Activated effector memory CD4-positive, alpha-beta T cell treated with anti-CD3 and anti-CD28 coated beads, Interleukin-2, amount 50 U/mL, for 16 hours (primary cell): ENCODE data around the gene SCARF2.
"Not testable (repeated sequence)": the region's sequence is repeated elsewhere in the genome, so short reads cannot be mapped to it uniquely, and the experiment has no call there.

Experiments
- DNase-seq: peaks from one replicate; pipeline ENCODE4 v3.0.0-alpha.2; 2020

SCARF2 gene

DNA sequence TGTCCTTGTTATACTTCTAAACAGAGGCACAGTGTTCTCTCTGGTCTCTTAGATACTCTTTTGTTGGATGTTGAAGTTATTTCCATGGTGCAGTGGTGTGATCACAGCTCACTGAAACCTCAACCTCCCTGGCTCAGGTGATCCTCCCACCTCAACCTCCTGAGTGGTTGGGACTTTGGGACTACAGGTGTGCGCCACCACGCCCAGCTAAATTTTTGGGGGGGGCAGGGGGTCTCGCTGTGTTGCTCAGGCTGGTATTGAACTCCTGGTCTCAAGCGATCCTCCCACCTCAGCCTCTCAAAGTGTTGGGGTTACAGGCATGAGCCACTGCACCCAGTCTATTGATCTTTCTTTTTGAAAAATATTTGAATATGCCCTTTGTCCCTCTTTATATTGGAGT, 28.7 kb downstream of the SCARF2 start:
- DNase-seq, result peak; percentile 31

DNA sequence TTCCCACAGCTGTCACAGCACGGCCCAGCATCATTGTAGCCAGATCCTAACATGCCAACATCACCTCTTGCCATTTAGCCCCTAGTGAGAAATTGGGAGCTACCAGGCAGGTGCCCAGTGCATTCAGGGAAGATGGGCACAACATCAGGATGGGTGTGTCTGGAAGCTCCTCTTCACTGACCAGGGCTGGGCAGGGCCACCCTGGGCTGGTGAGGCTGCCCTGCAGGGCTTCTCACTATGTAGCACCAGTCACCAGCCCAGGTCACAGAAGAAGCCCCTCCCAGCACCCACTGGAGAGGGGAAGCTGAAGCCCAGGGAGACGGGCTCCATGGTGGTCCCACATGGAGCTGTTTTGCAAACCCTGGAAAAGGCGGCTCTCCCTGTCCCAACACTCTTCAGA, 29.8 kb downstream of the SCARF2 start:
- DNase-seq, result no peak

DNA sequence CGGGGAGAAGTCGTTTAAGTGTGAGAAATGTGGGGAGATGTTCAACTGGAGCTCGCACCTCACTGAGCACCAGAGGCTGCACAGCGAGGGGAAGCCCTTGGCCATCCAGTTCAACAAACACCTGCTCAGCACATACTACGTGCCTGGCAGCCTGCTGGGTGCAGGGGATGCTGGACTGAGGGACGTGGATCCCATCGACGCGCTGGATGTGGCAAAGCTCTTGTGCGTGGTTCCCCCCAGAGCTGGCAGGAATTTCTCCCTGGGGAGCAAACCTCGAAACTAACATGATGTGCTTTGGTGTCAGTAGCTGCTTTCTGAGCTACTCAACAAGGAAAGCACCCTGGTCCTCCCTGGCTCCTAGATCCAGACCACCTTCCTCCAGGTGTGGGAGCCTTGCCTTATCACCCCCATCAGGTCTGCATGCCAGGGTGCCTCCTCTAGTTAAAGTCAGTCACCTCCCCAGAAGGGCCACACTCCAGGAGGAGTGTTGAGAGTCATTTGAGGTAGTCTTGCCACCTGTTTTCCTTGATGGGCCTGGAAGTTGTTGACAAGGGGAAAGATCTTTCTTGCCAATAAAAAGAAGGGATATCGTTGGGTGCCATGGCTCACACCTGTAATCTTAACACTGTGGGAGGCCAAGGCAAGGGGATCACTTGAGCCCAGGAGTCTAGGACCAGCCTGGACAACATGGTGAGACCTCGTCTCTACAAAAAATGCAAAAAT, 30.8 kb downstream of the SCARF2 start:
- DNase-seq, result no peak

DNA sequence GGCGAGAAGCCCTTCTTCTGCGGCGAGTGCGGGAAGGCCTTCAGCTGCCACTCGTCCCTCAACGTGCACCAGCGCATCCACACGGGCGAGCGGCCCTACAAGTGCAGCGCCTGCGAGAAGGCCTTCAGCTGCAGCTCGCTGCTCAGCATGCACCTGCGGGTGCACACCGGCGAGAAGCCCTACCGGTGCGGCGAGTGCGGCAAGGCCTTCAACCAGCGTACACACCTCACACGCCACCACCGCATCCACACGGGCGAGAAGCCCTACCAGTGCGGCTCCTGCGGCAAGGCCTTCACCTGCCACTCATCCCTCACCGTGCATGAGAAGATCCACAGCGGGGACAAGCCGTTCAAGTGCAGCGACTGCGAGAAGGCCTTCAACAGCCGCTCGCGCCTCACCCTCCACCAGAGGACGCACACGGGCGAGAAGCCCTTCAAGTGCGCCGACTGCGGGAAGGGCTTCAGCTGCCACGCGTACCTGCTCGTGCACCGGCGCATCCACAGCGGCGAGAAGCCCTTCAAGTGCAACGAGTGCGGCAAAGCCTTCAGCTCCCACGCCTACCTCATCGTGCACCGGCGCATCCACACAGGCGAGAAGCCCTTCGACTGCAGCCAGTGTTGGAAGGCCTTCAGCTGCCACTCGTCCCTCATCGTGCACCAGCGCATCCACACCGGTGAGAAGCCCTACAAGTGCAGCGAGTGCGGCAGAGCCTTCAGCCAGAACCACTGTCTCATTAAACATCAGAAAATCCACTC, 31.5 kb downstream of the SCARF2 start:
- no peak for DNase-seq

DNA sequence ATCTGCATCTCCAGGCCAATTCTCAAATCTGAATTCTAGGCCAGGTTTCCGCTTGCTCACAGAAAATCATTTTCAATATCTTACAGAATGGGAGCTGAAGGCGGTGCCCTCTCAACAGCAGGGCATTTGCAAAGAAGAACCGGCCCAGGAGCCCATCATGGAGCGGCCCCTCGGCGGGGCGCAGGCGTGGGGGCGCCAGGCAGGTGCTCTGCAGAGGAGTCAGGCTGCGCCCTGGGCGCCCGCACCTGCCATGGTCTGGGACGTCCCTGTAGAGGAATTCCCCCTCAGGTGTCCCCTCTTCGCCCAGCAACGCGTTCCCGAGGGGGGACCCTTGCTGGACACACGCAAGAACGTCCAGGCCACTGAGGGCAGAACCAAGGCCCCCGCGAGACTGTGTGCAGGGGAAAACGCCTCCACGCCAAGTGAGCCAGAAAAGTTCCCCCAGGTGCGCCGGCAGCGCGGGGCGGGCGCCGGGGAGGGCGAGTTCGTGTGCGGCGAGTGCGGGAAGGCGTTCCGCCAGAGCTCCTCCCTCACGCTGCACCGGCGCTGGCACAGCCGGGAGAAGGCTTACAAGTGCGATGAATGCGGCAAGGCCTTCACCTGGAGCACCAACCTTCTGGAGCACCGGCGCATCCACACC, 32.2 kb downstream of the SCARF2 start:
- no peak for DNase-seq

DNA sequence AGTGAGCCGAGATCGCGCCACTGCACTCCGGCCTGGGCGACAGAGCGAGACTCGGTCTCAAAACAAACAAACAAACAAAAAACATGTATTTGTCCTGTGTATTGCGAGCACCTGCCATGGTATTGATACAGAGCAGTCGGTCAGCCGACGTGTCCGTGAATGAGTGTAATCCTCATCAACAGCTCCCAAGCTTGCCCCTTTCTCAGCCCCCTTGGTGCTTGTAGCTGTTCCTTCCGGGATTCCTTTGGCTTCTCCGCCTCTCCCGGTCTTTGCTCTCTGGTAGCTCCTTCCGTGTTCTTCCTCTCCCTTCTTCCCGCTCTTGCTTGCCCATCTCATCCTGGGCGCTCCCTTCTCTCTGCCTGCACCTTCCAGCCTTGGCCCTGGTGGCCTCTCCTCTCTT, 32.7 kb downstream of the SCARF2 start:
- DNase-seq, result no peak

DNA sequence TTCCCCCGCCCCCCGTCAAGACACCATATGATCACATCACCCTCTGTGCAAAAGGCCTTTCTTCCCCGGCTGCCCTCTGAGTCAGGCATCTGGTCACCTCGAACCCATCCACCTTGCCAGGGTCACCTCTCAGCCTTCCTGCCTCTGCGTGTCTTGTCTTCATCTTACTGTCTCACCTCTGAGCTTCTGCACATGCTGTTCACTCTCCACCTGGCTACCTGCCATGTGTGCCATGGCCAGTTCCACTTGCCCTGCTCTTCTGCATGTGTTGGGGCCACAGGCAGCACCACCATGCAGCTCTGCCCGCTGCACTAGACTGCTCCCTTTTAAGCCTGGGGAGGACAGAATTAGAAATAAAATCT, 33.9 kb downstream of the SCARF2 start:
- DNase-seq, result no peak

DNA sequence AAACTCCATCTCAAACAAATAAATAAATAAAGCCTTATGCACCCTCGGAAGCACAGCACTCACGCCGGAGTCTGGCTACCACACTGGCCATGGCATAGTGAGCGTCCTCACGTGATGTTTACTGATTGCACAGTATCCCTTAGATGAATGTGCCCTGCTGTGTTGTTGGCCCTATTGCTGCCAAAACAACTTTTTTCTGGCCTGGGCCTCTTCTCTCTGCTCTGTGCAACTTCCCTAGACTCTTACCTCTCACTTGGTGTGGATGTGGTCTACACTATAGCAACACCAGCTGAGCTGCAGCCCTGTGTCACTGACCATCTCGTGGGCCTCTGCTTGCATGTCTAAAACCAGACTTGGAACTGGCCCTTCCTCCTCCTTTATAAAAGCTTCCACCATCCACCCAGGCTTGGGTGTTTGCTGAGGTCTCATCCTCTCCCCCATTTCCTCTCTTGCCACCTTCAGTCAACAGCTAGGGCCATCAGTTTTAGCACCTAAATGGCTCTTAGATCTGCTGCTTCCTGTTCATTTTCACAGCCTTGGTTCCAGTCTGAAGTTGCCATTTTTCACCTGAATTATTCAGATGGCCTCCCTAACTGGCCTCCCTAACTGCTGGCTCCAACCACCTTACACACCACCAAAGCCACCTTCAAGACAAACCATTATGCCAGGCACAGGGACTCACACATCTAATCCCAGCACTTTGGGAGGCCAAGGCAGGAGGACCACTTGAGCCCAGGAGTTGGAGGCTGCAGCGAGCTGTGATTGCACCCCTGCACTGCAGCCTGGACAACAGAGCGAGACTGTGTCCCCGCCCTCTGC, 34.5 kb downstream of the SCARF2 start:
- DNase-seq, result no peak

DNA sequence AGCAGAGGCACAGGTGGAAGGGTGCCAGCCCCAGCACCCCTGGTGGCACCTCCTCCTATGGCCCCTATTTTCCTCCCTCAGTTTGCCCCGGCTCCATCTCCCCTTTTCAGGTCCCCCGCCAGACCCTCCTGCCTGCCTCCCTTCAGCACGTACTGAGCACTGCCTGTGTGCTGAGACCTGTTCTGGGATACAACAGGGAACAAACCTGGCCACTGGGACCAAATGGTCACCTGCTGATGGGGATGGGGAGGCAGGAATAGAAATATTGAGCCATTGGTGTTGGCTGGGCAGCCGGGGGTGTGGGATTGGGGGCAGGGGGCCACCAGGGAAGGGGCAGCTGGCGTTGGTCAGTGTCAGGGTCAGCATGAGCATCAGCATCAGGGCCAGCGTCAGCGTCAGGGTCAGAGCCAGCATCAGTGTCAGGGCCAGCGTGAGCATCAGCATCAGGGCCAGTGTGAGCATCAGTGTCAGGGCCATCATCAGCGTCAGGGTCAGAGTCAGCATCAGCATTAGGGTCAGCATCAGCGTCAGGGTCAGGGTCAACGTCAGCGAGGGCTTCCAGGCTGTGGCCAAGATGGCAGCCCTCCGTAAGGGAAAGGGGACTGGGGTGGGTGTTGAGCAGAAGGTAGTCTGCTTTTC, 36.1 kb downstream of the SCARF2 start:
- no peak for DNase-seq

DNA sequence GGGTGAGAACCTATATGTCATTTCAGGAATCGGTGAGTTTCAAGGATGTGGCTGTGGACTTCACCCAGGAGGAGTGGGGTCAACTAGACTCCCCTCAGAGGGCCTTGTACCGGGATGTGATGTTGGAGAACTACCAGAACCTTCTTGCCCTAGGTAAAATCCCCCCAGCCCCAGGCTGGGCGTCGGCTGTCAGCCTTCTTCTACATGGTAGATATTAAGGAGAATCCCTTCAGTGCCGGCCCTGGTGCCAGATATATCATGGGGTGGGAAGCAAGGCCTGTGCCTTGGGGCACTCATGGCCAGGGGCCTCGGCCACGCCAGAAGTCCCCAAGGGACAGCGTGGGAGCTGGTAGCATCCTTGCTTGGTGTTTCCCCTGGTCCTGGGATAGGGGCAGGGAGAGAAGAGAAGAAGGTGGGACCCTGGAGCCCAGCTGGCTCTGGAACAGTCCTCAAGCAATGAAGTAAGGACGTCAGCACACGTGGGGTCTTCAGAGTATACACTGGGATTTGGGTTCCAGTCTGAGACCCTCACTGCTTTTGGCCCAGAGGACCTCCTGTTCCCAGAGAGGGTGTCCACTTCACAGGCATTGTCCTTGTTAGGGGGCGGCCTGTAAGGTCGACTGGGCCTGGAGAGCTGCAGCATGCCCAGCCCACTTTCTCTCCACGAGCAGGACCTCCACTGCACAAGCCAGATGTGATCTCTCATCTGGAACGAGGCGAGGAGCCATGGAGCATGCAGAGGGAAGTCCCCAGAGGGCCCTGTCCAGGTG, 36.8 kb downstream of the SCARF2 start:
- DNase-seq, result no peak

DNA sequence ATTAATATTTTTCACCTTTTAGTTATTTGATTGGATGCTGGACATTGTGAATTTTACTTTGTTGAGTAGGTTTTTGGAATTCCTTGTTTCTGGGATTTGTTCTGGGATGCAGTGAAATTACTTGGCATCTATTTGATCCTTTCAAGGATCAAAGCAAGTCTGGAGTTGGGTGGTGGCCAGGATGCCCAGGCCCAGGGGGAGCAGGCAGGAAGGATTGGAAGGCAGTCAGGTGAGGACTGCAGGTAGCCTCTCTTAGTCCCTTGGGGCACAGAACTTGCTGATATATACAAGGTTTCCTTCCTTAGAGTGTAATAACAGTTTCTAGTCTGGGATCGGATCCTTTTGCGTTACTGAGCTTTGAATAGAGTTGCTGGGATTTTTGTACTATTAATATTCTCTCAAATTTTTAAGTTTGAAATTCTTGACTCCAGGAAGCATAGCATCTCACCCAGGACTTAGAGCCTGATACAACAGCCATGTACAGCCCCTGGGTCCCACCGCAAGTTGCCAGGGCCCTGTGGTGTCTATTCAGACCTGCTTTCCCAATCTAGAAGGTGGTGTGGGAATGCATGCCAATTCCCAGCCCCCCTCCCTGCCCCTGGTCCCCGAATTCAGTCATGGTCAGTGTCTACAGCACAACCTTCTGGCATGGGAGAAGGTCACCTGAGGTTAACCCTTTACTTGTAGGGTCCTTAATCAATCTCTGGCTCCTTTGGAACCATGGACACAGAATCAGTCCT, 37.6 kb downstream of the SCARF2 start:
- no peak for DNase-seq

DNA sequence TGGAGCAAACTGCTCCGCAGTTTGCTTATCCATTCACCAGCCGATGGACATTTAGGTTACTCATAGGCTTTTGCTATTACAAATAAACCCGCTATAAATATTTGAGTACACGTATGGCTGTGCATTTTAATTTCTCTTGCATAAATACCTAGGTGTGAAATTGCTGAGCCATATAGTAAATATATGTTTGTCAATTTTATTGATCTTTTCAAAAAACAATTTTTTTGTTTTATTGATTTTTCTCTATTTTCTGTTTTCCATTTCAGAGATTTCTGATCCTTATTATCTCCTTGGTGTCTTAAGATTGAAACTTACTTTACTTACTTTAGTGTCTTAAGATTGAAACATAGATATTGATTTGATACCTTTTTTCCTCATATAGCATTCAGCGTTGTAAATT, 39.2 kb downstream of the SCARF2 start:
- DNase-seq, result no peak

DNA sequence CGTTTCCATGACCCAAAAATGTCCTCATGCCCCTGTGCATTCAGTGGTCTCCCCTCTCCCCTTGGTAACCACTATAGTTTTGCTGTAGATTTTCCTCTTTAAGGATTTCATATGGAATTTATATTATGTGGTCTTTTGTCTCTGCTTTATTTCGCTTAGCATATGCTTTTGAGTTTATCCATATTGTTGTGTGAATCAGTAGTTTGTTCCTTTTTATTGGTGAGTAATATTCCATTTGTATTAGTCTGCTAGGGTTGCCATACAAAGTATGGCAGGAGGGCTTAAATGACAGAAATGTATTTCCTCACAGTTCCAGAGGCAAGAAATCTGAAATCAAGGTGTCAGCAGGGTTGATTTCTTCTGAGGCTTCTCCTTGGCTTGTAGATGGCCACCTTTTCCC, 40.1 kb downstream of the SCARF2 start:
- no peak for DNase-seq

DNA sequence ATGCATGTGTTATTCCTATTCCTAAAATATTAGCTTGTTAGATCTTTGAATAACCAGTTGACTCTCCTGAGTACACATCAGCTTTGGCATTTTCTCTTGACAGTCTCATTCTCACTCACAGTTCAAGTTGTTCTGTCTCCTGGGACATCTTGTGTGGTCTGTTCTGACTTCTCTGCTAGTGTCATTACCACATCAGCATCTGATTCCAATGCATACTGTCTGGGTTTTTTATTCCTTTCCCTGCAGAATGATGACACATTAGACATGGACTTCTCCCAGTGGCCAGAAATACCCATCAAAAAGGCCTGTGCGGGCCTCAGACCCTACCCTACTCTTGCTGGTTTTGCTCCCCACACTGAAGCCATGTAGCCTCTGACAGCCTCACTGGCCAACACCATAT, 41.0 kb downstream of the SCARF2 start:
- peak; percentile 45 for DNase-seq

DNA sequence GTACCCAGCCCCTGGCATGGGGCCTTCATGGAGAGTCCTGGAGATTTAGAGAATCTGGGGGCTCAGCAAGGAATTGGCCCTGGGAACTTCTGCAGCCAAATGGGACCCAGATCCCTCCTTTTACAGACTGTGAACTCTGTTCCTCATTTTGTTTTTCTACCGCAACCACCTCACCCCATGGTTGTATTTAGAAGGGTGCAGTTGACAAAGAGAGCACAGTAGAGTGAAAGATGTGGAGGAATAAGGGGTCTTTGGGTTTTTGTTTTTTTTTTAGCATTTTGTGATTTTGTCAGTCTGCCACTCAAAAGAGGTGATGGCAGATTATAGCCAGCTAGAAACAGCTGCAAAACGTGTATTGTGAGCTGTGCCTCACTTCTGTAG, 41.7 kb downstream of the SCARF2 start:
- no peak for DNase-seq

DNA sequence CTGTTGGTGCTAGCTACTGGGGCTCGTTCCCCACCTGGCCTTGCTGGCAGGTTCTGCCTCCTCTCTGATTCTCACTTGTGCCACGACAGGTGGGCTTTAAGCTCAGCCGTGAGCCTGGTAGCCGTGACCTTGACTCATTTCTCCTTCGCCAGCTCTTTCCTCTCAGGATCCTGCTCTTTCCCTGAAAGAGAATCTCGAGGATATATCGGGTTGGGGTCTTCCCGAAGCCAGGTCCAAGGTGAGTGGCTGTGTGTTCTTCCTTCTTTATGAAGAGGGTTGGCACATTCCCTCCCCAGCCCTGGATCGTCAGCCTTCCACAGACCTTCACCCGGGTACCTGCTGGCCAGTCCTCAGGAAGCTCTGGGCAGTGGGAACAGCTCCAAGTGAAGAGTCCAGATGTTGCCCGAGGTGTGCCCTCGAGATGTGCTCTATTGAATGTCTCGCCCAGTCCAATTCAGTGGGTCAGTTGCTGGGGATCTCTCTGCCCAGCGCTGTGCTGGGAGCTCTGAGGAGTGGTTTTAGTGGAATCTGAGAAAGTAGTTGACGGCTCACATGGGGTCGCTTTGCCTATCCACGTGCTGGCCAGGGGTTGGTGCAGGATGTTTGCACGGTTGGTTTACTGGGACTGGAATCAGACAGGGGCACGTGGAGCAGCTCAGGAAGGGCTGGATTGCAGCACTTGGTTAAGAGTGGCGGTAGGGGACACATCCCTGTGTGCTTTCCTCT, 42.3 kb downstream of the SCARF2 start:
- DNase-seq, result no peak

DNA sequence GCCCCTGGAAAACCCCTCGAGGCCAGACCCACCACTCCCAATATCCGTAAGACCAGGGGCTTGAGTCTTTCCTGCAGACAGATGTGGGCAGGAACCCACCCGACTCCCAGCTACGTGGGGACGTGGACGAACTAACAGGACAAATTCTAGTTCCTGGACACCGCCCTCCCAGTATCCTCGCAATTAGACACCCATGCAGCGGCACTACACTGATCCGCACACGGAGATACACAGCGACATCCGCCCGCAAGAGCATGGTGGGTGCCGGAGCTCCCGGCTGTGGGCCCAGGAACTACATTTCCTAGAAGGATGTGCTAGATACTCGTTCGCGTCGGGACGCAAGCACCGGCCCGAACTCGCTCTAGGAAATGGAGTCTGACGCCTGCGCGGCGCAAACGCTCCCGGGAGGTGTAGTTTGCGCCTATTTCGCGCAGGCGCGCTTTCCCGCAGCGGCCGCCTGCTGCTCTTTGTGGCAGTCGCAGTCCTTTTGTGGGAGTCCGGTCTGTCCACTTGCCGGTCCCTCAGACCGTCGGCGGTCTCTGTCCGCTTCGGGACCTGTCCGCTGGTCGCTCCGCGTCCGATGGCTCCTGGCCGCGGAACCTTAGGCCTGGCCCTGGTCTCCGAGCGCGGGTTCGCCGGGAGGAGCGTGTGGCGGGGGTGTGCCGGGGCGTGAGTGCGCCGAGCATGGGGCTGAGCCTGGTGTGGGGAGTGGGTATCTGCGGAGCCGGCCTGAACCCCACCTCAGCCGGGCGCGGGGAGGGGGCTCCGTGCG, 43.7 kb downstream of the SCARF2 start, which contains the start of gene ZNF74:
Gene ZNF74, plus strand, starts transcription at position 447 of the 772 bp plus-strand sequence. CDS start 478 bp downstream, outside the sequence.
- DNase-seq, result peak; percentile 93

DNA sequence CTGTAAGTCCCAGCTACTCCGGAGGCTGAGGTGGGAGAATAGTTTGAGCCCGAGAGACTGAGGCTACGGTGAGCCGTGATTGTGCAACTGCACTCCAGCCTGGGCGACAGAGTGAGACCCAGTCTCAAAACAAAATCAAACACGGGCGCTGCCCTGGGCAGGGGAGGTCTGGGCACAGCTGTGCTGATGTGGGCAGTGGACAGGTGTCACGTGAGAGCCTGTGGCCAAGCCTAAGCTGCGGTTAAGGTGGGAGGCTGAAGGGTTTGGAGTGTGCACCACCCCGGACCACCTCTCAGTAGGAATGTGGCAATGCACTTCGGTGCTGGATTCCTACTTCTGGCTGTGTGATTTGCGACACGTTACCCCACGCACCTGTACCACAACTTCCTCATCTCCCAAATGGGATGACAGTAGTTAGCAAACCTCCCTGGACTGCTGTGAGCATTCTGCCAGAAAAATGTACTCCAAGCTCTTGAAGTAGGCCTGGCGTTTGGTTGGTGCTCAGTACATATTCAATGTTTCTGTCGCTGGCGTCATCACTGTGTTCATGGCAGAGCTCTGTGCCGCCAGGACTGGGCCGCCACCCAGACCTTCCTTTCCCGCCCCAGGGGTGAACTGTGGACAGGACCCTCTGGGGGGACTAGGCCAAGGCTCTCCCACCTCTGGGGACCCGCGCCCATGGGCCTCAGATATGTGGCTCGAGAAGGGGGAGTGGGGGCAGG, 44.5 kb downstream of the SCARF2 start:
- DNase-seq, result no peak

DNA sequence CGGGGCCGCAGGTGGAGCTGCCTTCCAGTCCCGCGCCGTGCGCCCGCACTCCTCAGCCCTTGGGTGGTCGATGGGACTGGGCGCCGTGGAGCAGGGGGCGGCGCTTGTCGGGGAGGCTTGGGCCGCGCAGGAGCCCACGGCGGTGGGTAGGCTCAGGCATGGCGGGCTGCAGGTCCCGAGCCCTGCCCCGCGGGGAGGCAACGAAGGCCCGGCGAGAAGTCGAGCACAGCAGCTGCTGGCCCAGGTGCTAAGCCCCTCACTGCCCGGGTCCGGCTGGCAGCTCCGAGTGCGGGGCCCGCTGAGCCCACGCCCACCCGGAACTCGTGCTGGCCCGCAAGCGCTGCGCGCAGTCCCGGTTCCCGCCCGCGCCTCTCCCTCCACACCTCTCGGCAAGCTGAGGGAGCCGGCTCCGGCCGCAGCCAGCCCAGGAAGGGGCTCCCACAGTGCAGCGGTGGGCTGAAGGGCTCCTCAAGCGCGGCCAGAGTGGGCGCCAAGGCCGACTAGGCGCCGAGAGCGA, 45.2 kb downstream of the SCARF2 start:
- DNase-seq, result not testable (repeated sequence)
